K562 (cell line): ENCODE data around the gene MN1. TPM values are rescaled to one million over a fixed set of nuclear protein-coding genes. Genes with fewer than 3 reads are reported as not detected.

Experiments
- ATAC-seq: fragments of 200-7000 bp; cut with Tn5 transposase; 3 replicates; pipeline ENCODE4 v1.9.1; 2020; ENCODE audit warnings: moderate library complexity
- BruUV-seq: library from RNA; stranded (reverse); fragments of 400-500 nt; replicated peaks from 2 replicates; lab custom pipeline; 2021; lab: Mats Ljungman, UMichigan
- CTCF ChIA-PET: fragments of 300-600 bp; formaldehyde crosslinking; extraction: SDS; loops from one replicate; lab custom pipeline; 2021; ENCODE audit warnings: low intra/inter-chr PET ratio; lab: Yijun Ruan, JAX
- POLR2A ChIA-PET: fragments of 300-600, 350-650 bp; sonication (Branson Sonifier 250); formaldehyde crosslinking; extraction: SDS; loops from one replicate; lab custom pipeline; 2021; ENCODE audit warnings: antibody characterized with exemption, inconsistent platforms; lab: Yijun Ruan, JAX
- DNase-seq, 4 experiments: peaks; one replicate each; pipeline versions ENCODE4 v3.0.0 to v3.0.0-alpha.2; 2011 to 2018; ENCODE audit warnings: low spot score in 3 of 4, mixed read lengths in 3 of 4; ENCODE audit errors: extremely low read depth in 1 of 4
- FAIRE-seq: peaks from 2 replicates; lab custom pipeline; 2011; peaks lifted over from hg19 to GRCh38; lab: Jason Lieb, UNC
- H2AFZ ChIP-seq: 2 replicates; pipeline ENCODE4 v1.6.0; 2011; ENCODE audit warnings: low read depth, low read length, control low read depth, inconsistent platforms
- H3K27ac ChIP-seq: fragments of 200-600 bp; 3 replicates; pipeline ENCODE4 v1.8.0; 2011; ENCODE audit warnings: low read depth, mild to moderate bottlenecking, control low read depth, inconsistent platforms, low read length, moderate library complexity, mixed read lengths; ENCODE audit errors: extremely low read depth
- H3K27me3 ChIP-seq, 2 experiments: fragments of 300-600 bp in 1 of 2; 2 replicates in 1 of 2; 3 replicates in 1 of 2; pipeline versions ENCODE4 v1.6.0 to v1.8.0; 2011; ENCODE audit warnings: inconsistent platforms in 2 of 2, low read length in 2 of 2, mild to moderate bottlenecking in 1 of 2, mixed read lengths in 1 of 2, moderate library complexity in 1 of 2; ENCODE audit not compliant: control insufficient read depth in 2 of 2, insufficient read depth in 2 of 2
- H3K36me3 ChIP-seq: fragments of 300-600 bp; 3 replicates; pipeline ENCODE4 v1.8.0; 2011; ENCODE audit warnings: mild to moderate bottlenecking, low read length, inconsistent platforms; ENCODE audit not compliant: control insufficient read depth, insufficient read depth
- H3K4me1 ChIP-seq, 2 experiments: fragments of 200-600 bp in 1 of 2; replicated peaks in 1 of 2; 2 replicates in 1 of 2; 3 replicates in 1 of 2; pipeline versions ENCODE4 v1.5.1 to v1.8.0; 2011; ENCODE audit warnings: inconsistent platforms in 2 of 2, low read length in 2 of 2, mild to moderate bottlenecking in 1 of 2, mixed read lengths in 1 of 2, moderate library complexity in 1 of 2; ENCODE audit not compliant: control insufficient read depth in 2 of 2, insufficient read depth in 2 of 2
- H3K4me2 ChIP-seq: 2 replicates; pipeline ENCODE4 v1.6.1; 2011; ENCODE audit warnings: low read length, control low read depth, inconsistent platforms, mixed read lengths; ENCODE audit not compliant: insufficient read depth
- H3K4me3 ChIP-seq: fragments of 200-600 bp; sonication (generic), shearing (Covaris generic); 2 replicates; pipeline ENCODE4 v1.5.1; 2016; ENCODE audit warnings: control low read depth, inconsistent platforms
- H3K79me2 ChIP-seq: fragments of 200-600 bp; 3 replicates; pipeline ENCODE4 v1.8.0; 2011; ENCODE audit warnings: low read length, inconsistent platforms; ENCODE audit not compliant: control insufficient read depth, insufficient read depth
- H3K9ac ChIP-seq, 2 experiments: 2 replicates each; pipeline versions ENCODE4 v1.6.0 to v1.6.1; 2011; ENCODE audit warnings: low read depth in 2 of 2, low read length in 2 of 2, control low read depth in 1 of 2, inconsistent platforms in 1 of 2, mild to moderate bottlenecking in 1 of 2, mixed read lengths in 1 of 2; ENCODE audit not compliant: insufficient read depth in 1 of 2
- H3K9me1 ChIP-seq: one replicate; pipeline ENCODE4 v1.6.0; 2011; ENCODE audit warnings: inconsistent platforms, mild to moderate bottlenecking, low read length, moderate library complexity; ENCODE audit not compliant: control insufficient read depth, insufficient read depth
- H3K9me3 ChIP-seq: replicated peaks from 2 replicates; pipeline ENCODE4 v1.5.1; 2011; ENCODE audit warnings: low read depth, low read length, inconsistent platforms; ENCODE audit not compliant: control insufficient read depth, insufficient read depth
- H4K20me1 ChIP-seq: replicated peaks from 2 replicates; pipeline ENCODE4 v1.6.1; 2011; ENCODE audit warnings: low read length, inconsistent platforms, mixed read lengths; ENCODE audit not compliant: control insufficient read depth, insufficient read depth
- ARID1B ChIP-seq: fragments of 450-650 bp; IDR thresholded peaks from 2 replicates; pipeline ENCODE4 v1.6.1; 2016; ENCODE audit warnings: antibody characterized with exemption, mild to moderate bottlenecking, inconsistent platforms
- ELF2 ChIP-seq: fragments of 250-450 bp; sonication (Bioruptor Pico); IDR thresholded peaks from 2 replicates; pipeline ENCODE4 v1.5.0; 2021; ENCODE audit warnings: mild to moderate bottlenecking
- EZH2 ChIP-seq: IDR thresholded peaks from 2 replicates; pipeline ENCODE4 v1.6.1; 2012; ENCODE audit warnings: low read depth, mild to moderate bottlenecking, inconsistent platforms, low read length, borderline replicate concordance
- FUS ChIP-seq: fragments of 200-400 bp; formaldehyde crosslinking; optimal IDR thresholded peaks from 2 replicates; pipeline ENCODE3; 2017; ENCODE audit warnings: low read depth, low read length
- GTF2F1 ChIP-seq: IDR thresholded peaks from 2 replicates; pipeline ENCODE4 v1.6.1; 2011; ENCODE audit warnings: low read depth, low read length, improper control_type of control experiment
- HEY1 ChIP-seq: fragments of 250-450 bp; sonication (Bioruptor Pico); IDR thresholded peaks from 2 replicates; pipeline ENCODE4 v1.5.0; 2020; ENCODE audit warnings: mild to moderate bottlenecking, moderate library complexity, borderline replicate concordance
- HNRNPUL1 ChIP-seq: fragments of 200-400 bp; formaldehyde crosslinking; IDR thresholded peaks from 2 replicates; pipeline ENCODE4 v1.6.1; 2017; ENCODE audit warnings: low read length
- ILK ChIP-seq: fragments of 450-650 bp; IDR thresholded peaks from 2 replicates; pipeline ENCODE4 v1.6.1; 2016; ENCODE audit warnings: missing genetic modification characterization, low read depth, mild to moderate bottlenecking, missing compliant biosample characterization, moderate library complexity, borderline replicate concordance
- KDM2B ChIP-seq: fragments of 250-450 bp; sonication (Bioruptor Pico); IDR thresholded peaks from 2 replicates; pipeline ENCODE4 v1.8.0; 2021; ENCODE audit warnings: mild to moderate bottlenecking, moderate library complexity
- POLR3G ChIP-seq: IDR thresholded peaks from 2 replicates; pipeline ENCODE4 v1.6.1; 2011; ENCODE audit not compliant: insufficient read length, insufficient replicate concordance; ENCODE audit errors: extremely low read depth
- ZNF232 ChIP-seq: sonication (generic); formaldehyde crosslinking; IDR thresholded peaks from 2 replicates; pipeline ENCODE4 v1.8.0; 2022; ENCODE audit warnings: mild to moderate bottlenecking, missing genetic modification reagents
- ZZZ3 ChIP-seq: fragments of 450-650 bp; IDR thresholded peaks from 2 replicates; pipeline ENCODE4 v1.6.1; 2016; ENCODE audit warnings: antibody characterized with exemption, mild to moderate bottlenecking, moderate library complexity
- WGBS: fragments of 100-300 bp; shearing (Covaris generic); methylation state at CpG from one replicate; pipeline ENCODE4 v1.1.6; 2016; ENCODE audit warnings: low coverage, mixed read lengths; ENCODE audit not compliant: insufficient coverage; ENCODE audit errors: missing lambda C conversion rate; 5-methylcytosine and 5-hydroxymethylcytosine counted together
- in situ Hi-C: fragments of 300-500 bp; cut with MboI; formaldehyde crosslinking; loops from 4 replicates; pipeline ENCODE4 v1.15.0; 2018; ENCODE audit warnings: inconsistent platforms, mixed read lengths
- intact Hi-C: fragments of 100-400 bp; cut with micrococcal nuclease; formaldehyde crosslinking; loops from 2 replicates; pipeline ENCODE4 v1.14.2; 2022
- polyA plus RNA-seq, 8 experiments: library from polyadenylated mRNA; depleted of rRNA in 4 of 8; stranded (reverse) in 5 of 8; unstranded in 3 of 8; fragments of >200 nt; fragmentation: Nextera tagmentation in 2 of 8; fragmentation: Illumina TruSeq in 1 of 8; extraction: Ambion mirVana in 2 of 8; extraction: Trizol in 1 of 8; gene quantifications; 2 replicates each; pipeline versions ENCODE4 v1.2.1 to v1.2.3, GENCODE V29; 2011 to 2014; ENCODE audit warnings: inconsistent platforms in 1 of 8, missing spikeins in 1 of 8
- total RNA-seq, 7 experiments: library from RNA; depleted of rRNA in 6 of 7; stranded (reverse); fragments of >200 nt in 6 of 7; fragmentation: Illumina TruSeq in 2 of 7; extraction: Trizol in 2 of 7; gene quantifications; 2 replicates each; pipeline versions ENCODE4 v1.2.1 to v1.2.3, GENCODE V29; 2011 to 2021; ENCODE audit warnings: low replicate concordance in 1 of 7
- TF ChIP-seq, protein P1 (sequence below): sonication (generic); formaldehyde crosslinking; IDR thresholded peaks from 2 replicates; pipeline ENCODE4 v1.8.1; 2023; ENCODE audit warnings: missing genetic modification reagents, mild to moderate bottlenecking, borderline replicate concordance
- TF ChIP-seq, protein P2 (sequence below): sonication (generic); formaldehyde crosslinking; IDR thresholded peaks from 2 replicates; pipeline ENCODE4 v1.8.1; 2023; ENCODE audit warnings: mild to moderate bottlenecking, missing genetic modification reagents

The MN1 gene
- total and polyA plus RNA-seq, 9 of the 15 experiments (the other 6 are each of a cell fraction or from before 2014, with no cell fraction given) = under 0.01 to 0.05 (median 0.03) TPM; not detected in 5

DNA sequence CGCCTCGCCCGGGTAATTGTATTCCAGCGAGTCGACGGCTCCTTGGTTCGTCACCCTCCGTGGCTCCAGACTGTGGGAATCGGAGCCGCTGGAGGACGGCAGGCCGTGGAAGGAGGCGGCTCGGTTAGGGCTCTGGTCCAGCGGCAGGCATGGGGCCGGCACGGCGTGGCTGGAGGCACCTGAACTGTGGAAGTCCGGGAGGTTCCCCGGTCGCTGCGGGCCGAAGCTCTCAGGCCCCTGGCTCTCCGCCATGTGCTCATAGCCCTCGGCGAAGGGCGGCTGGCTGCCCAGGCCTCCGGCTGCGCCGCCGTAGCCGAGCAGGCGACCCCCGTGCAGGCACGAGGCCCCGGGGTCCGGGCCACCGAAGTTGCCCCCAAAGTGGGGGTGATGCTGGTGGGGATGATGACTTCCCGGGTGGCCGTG lies 1.7 kb downstream of the MN1 start (continued):
- TF ChIP-seq POLR3G (no peak), EZH2 (no peak), KDM2B (CRISPR knock-in tag) (no peak)

DNA sequence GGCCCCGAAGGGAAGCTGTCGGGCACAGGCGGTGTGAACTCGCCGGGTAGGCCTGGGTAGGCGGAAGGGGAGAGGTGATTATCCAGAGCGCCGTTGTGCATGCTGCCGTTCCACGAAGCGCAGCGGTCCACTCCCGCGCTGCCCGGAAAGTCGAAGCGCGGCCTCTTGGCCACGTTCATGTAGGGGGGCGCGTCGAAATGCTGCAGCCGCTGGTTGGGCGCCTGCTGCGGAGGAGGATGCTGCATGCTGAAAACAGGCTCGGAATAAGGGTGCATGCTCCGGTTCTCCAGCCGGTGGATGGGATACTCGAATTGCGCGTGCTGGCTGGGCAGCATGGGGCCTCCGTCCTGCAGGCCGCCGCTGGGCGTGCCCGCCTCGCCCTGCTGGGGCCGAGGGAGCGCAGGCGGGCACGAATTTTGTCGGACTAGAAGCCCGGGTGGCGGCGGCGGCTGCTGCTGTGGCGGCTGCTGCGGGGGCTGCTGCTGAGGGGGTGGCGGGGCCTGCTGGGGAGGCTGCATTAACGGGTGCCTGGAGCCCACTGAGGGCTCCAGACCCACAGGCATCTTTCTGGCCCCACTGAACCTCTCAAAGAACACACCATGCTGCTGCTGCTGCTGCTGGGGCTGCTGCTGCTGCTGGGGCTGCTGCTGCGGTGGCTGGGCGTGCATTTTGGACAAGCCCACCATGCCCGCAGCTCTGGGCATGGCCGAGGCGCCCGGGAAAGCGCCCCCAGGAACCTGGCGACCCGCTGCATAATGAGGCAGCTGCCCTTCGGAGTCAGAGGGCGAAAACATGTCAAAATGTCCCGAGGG lies 2.3 kb downstream of the MN1 start:
- TF ChIP-seq ZNF232 (CRISPR knock-in tag) (no peak), GTF2F1 (no peak), ZZZ3 (no peak), ILK (tag) (no peak), ARID1B (no peak), HEY1 (CRISPR knock-in tag) (no peak), ELF2 (no peak), FUS (no peak), HNRNPUL1 (no peak)
- TF ChIP-seq, protein P1, sequence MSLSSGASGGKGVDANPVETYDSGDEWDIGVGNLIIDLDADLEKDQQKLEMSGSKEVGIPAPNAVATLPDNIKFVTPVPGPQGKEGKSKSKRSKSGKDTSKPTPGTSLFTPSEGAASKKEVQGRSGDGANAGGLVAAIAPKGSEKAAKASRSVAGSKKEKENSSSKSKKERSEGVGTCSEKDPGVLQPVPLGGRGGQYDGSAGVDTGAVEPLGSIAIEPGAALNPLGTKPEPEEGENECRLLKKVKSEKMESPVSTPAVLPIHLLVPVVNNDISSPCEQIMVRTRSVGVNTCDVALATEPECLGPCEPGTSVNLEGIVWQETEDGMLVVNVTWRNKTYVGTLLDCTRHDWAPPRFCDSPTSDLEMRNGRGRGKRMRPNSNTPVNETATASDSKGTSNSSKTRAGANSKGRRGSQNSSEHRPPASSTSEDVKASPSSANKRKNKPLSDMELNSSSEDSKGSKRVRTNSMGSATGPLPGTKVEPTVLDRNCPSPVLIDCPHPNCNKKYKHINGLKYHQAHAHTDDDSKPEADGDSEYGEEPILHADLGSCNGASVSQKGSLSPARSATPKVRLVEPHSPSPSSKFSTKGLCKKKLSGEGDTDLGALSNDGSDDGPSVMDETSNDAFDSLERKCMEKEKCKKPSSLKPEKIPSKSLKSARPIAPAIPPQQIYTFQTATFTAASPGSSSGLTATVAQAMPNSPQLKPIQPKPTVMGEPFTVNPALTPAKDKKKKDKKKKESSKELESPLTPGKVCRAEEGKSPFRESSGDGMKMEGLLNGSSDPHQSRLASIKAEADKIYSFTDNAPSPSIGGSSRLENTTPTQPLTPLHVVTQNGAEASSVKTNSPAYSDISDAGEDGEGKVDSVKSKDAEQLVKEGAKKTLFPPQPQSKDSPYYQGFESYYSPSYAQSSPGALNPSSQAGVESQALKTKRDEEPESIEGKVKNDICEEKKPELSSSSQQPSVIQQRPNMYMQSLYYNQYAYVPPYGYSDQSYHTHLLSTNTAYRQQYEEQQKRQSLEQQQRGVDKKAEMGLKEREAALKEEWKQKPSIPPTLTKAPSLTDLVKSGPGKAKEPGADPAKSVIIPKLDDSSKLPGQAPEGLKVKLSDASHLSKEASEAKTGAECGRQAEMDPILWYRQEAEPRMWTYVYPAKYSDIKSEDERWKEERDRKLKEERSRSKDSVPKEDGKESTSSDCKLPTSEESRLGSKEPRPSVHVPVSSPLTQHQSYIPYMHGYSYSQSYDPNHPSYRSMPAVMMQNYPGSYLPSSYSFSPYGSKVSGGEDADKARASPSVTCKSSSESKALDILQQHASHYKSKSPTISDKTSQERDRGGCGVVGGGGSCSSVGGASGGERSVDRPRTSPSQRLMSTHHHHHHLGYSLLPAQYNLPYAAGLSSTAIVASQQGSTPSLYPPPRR (CRISPR knock-in tag) = no peak
- TF ChIP-seq, protein P2, sequence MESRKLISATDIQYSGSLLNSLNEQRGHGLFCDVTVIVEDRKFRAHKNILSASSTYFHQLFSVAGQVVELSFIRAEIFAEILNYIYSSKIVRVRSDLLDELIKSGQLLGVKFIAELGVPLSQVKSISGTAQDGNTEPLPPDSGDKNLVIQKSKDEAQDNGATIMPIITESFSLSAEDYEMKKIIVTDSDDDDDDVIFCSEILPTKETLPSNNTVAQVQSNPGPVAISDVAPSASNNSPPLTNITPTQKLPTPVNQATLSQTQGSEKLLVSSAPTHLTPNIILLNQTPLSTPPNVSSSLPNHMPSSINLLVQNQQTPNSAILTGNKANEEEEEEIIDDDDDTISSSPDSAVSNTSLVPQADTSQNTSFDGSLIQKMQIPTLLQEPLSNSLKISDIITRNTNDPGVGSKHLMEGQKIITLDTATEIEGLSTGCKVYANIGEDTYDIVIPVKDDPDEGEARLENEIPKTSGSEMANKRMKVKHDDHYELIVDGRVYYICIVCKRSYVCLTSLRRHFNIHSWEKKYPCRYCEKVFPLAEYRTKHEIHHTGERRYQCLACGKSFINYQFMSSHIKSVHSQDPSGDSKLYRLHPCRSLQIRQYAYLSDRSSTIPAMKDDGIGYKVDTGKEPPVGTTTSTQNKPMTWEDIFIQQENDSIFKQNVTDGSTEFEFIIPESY = no peak
- TF ChIP-seq, all 486 proteins: peak for 0
- H3K9me3 ChIP-seq = no peaks in the 10 kb centered on the region
- H4K20me1 ChIP-seq = 0 out of 2 replicates have a peak, but pooled peaks cover under 1% of the 10 kb centered on the region
- no peaks in the 10 kb centered on the region for H3K36me3 ChIP-seq
- H2AFZ ChIP-seq = no peak overlapping the region
- no TSS peak for BruUV-seq
- no peaks in the 10 kb centered on the region for H3K79me2 ChIP-seq
- 50% methylated on average over 25 of the region's 62 CpGs for WGBS
- H3K27me3 ChIP-seq = peaks cover 2 to 27% of the 10 kb centered on the region in 2 experiments; a peak in 3 of 5 replicates
- ATAC-seq (no peak), DNase-seq (no peak), FAIRE-seq (no peak)
- no peaks in the 10 kb centered on the region for H3K9me1 ChIP-seq
- POLR2A ChIA-PET = no interaction called here
- H3K4me3 ChIP-seq = no peak overlapping the region
- H3K4me1 ChIP-seq = peaks cover 0 to 33% of the 10 kb centered on the region in 2 experiments; a peak in 2 of 5 replicates
- in situ Hi-C loops (no loop called here), intact Hi-C loops (no loop called here)
- H3K9ac ChIP-seq = no peak overlapping the region
- CTCF ChIA-PET = no interaction called here
- no peak overlapping the region for H3K27ac ChIP-seq
- H3K4me2 ChIP-seq = no peak overlapping the region
